HL-60 (cell line): ENCODE measurements around the gene MACC1.

Experiments used
- DNase-seq, 2 experiments: peaks; one replicate each; pipeline ENCODE4 v3.0.0-alpha.2; 2010 to 2020; ENCODE audit warnings: low read depth in 1 of 2, low spot score in 1 of 2
- H3K27ac ChIP-seq: fragments of 250-450 bp; sonication (Bioruptor Pico); replicated peaks from 2 replicates; pipeline ENCODE4 v1.5.1; 2020; ENCODE audit warnings: mild to moderate bottlenecking, moderate library complexity
- H3K27me3 ChIP-seq: fragments of 250-450 bp; sonication (Bioruptor Pico); 2 replicates; pipeline ENCODE4 v1.5.1; 2021; ENCODE audit warnings: mild to moderate bottlenecking, moderate library complexity; ENCODE audit not compliant: insufficient read depth, poor library complexity, severe bottlenecking
- H3K4me3 ChIP-seq: replicated peaks from 2 replicates; pipeline ENCODE4 v1.5.1; 2011; ENCODE audit warnings: mild to moderate bottlenecking, control low read depth, low read length; ENCODE audit not compliant: insufficient read depth
- CTCF ChIP-seq: IDR thresholded peaks from one replicate; pipeline ENCODE4 v1.5.1; 2011; ENCODE audit warnings: low read length, control low read depth, inconsistent platforms; ENCODE audit not compliant: insufficient read depth
- GABPA ChIP-seq: IDR thresholded peaks from 2 replicates; pipeline ENCODE4 v1.6.1; 2012; ENCODE audit warnings: low read depth
- POLR2AphosphoS5 ChIP-seq: IDR thresholded peaks from 2 replicates; pipeline ENCODE4 v1.6.1; 2012; ENCODE audit warnings: low read depth
- REST ChIP-seq: IDR thresholded peaks from 2 replicates; pipeline ENCODE4 v1.6.1; 2012; ENCODE audit warnings: low read depth; ENCODE audit not compliant: insufficient replicate concordance
- SPI1 ChIP-seq: IDR thresholded peaks from 2 replicates; pipeline ENCODE4 v1.6.1; 2012; ENCODE audit warnings: low read depth, mild to moderate bottlenecking, borderline replicate concordance

MACC1 gene

GRCh38 chr7:20158684-20159083 lies 58.5 kb downstream of the MACC1 start:
- no peak overlapping the region for H3K4me3 ChIP-seq
- H3K27ac ChIP-seq = no peak overlapping the region
- no peak for TF ChIP-seq CTCF
- TF ChIP-seq REST = no peak
- no peak for TF ChIP-seq GABPA
- TF ChIP-seq SPI1 = no peak
- TF ChIP-seq POLR2AphosphoS5 = no peak
- H3K27me3 ChIP-seq = no peaks in the 10 kb centered on the region
- DNase-seq = peak in 1 of 2 experiments; percentile 9

GRCh38 chr7:20157456-20157855 lies 59.7 kb downstream of the MACC1 start:
- no peak for TF ChIP-seq POLR2AphosphoS5
- no peak for TF ChIP-seq GABPA
- TF ChIP-seq CTCF = no peak
- TF ChIP-seq SPI1 = no peak
- TF ChIP-seq REST = no peak
- Histone ChIP-seq H3K4me3 (no peak overlapping the region), H3K27ac (no peak overlapping the region), H3K27me3 (no peaks in the 10 kb centered on the region)
- no peak for DNase-seq

GRCh38 chr7:20153999-20154398 lies 63.2 kb downstream of the MACC1 start:
- Histone ChIP-seq H3K27ac (no peak overlapping the region), H3K27me3 (no peaks in the 10 kb centered on the region), H3K4me3 (no peak overlapping the region)
- TF ChIP-seq CTCF = no peak
- no peak for TF ChIP-seq GABPA
- TF ChIP-seq REST = no peak
- TF ChIP-seq SPI1 = no peak
- no peak for TF ChIP-seq POLR2AphosphoS5
- no peak for DNase-seq
